ENCODE results near the gene BAHCC1. TPM values are rescaled to one million over a fixed set of nuclear protein-coding genes. Genes with fewer than 3 reads are reported as not detected.

Gene BAHCC1
- total RNA-seq, 1 experiment from 2014 or later = 29.8 TPM

- TF ChIP-seq USF2 (CRISPR knock-in tag; IDR thresholded peaks at IDR 0.05) (no peak), ZNF138 (CRISPR knock-in tag; conservative IDR thresholded peaks at IDR 0.05) (no peak), MYBL2 (CRISPR knock-in tag; IDR thresholded peaks at IDR 0.05) (no peak), ZNF671 (CRISPR knock-in tag; IDR thresholded peaks at IDR 0.05) (no peak), TEAD1 (CRISPR knock-in tag; IDR thresholded peaks at IDR 0.05) (no peak), FOXP1 (CRISPR knock-in tag; IDR thresholded peaks at IDR 0.05; ENCODE audit: borderline replicate concordance) (no peak)
Observed at GRCh38 chr17:81451823-81452222, 56.6 kb downstream of the BAHCC1 start (continued).

GRCh38 chr17:81452551-81452950 is 57.3 kb downstream of the BAHCC1 start:
- DNase-seq (ENCODE audit: low spot score) (no peak), ATAC-seq (no peak)
- Mint-ChIP-seq H3K36me3 (no peaks in the 10 kb centered on the region), H3K27me3 (ENCODE audit: low read depth) (no peaks in the 10 kb centered on the region), H3K27ac (no peak overlapping the region), H3K9me3 (no peaks in the 10 kb centered on the region), H3K4me3 (no peak overlapping the region), H3K4me1 (0 out of 2 replicates have a peak, but pooled peaks cover 3% of the 10 kb centered on the region)
- TF ChIP-seq NFYB (CRISPR knock-in tag; conservative IDR thresholded peaks at IDR 0.05; ENCODE audit: low read depth) (no peak), PRDM15 (CRISPR knock-in tag; IDR thresholded peaks at IDR 0.05) (0 out of 2 replicates have a peak, but pooled peaks have one; percentile 18)
- ChIA-PET CTCF (interaction anchor here (0.9 to 1.5 kb wide), 4 partner anchors 12 to 198 kb away, joined by 3 to 6 read pairs (median 4); no protein-coding TSS in a partner anchor), POLR2A (no interaction called here)

- ATAC-seq (no peak), DNase-seq (ENCODE audit: low spot score) (no peak)
- H3K27ac Mint-ChIP-seq = no peak overlapping the region
- no peaks in the 10 kb centered on the region for H3K27me3 Mint-ChIP-seq (ENCODE audit: low read depth)
- CTCF ChIA-PET = interaction anchor here (0.9 to 1.5 kb wide), 4 partner anchors 12 to 198 kb away, joined by 3 to 6 read pairs (median 4); no protein-coding TSS in a partner anchor
- H3K4me3 Mint-ChIP-seq = no peak overlapping the region
- no peaks in the 10 kb centered on the region for H3K36me3 Mint-ChIP-seq
- 0 out of 2 replicates have a peak, but pooled peaks cover 3% of the 10 kb centered on the region for H3K4me1 Mint-ChIP-seq
- H3K9me3 Mint-ChIP-seq = no peaks in the 10 kb centered on the region
- POLR2A ChIA-PET = no interaction called here
- no peak for TF ChIP-seq JUN (CRISPR knock-in tag; IDR thresholded peaks at IDR 0.05)
- TF ChIP-seq CDX4 (CRISPR knock-in tag; IDR thresholded peaks at IDR 0.05; ENCODE audit: borderline replicate concordance) = no peak
- no peak for TF ChIP-seq GRHL2 (CRISPR knock-in tag; IDR thresholded peaks at IDR 0.05; ENCODE audit: insufficient replicate concordance, severe bottlenecking)
- no peak for TF ChIP-seq ATF1 (CRISPR knock-in tag; IDR thresholded peaks at IDR 0.05)
- TF ChIP-seq ZSCAN18 (CRISPR knock-in tag; IDR thresholded peaks at IDR 0.05) = no peak
- no peak for TF ChIP-seq SMAD3 (CRISPR knock-in tag; IDR thresholded peaks at IDR 0.05; ENCODE audit: borderline replicate concordance)
- TF ChIP-seq MYBL2 (CRISPR knock-in tag; IDR thresholded peaks at IDR 0.05) = no peak
- no peak for TF ChIP-seq PREB (CRISPR knock-in tag; IDR thresholded peaks at IDR 0.05; ENCODE audit: borderline replicate concordance)
- no peak for TF ChIP-seq FOXP4 (CRISPR knock-in tag; IDR thresholded peaks at IDR 0.05)
- TF ChIP-seq E2F1 (CRISPR knock-in tag; IDR thresholded peaks at IDR 0.05) = no peak
- no peak for TF ChIP-seq AR (CRISPR knock-in tag; IDR thresholded peaks at IDR 0.05)
- TF ChIP-seq CBFB (CRISPR knock-in tag; IDR thresholded peaks at IDR 0.05; ENCODE audit: low read depth) = no peak
Observed at GRCh38 chr17:81453076-81453475, 57.8 kb downstream of the BAHCC1 start.
